ENCODE data around the gene METTL16.

METTL16 gene

GRCh38 chr17:2435181-2435741, 76.4 kb downstream of the METTL16 start:
- no peak for DNase-seq (ENCODE audit: low read depth)
- TF ChIP-seq MAX (IDR thresholded peaks at IDR 0.05; ENCODE audit: low read depth, low read length) (no peak), MYC (IDR thresholded peaks at IDR 0.05; ENCODE audit: low read depth, low read length) (no peak), POLR2A (IDR thresholded peaks at IDR 0.05; ENCODE audit: extremely low read depth, insufficient read length) (no peak), CTCF (IDR thresholded peaks at IDR 0.05; ENCODE audit: low read depth, low read length) (no peak)
- H3K4me3 ChIP-seq (ENCODE audit: low read depth, low read length): no peak overlapping the region

- TF ChIP-seq POLR2A (IDR thresholded peaks at IDR 0.05; ENCODE audit: extremely low read depth, insufficient read length): no peak
- no peak for TF ChIP-seq MYC (IDR thresholded peaks at IDR 0.05; ENCODE audit: low read depth, low read length)
- no peak for TF ChIP-seq MAX (IDR thresholded peaks at IDR 0.05; ENCODE audit: low read depth, low read length)
- no peak for TF ChIP-seq CTCF (IDR thresholded peaks at IDR 0.05; ENCODE audit: low read depth, low read length)
- DNase-seq (ENCODE audit: low read depth): peak; percentile 8
Measured at GRCh38 chr17:2433696-2434095, 78.0 kb downstream of the METTL16 start.

GRCh38 chr17:2427910-2428309, 83.8 kb downstream of the METTL16 start:
- no peak for DNase-seq (ENCODE audit: low read depth)
- TF ChIP-seq MYC (IDR thresholded peaks at IDR 0.05; ENCODE audit: low read depth, low read length) (no peak), POLR2A (IDR thresholded peaks at IDR 0.05; ENCODE audit: extremely low read depth, insufficient read length) (no peak), MAX (IDR thresholded peaks at IDR 0.05; ENCODE audit: low read depth, low read length) (no peak), CTCF (IDR thresholded peaks at IDR 0.05; ENCODE audit: low read depth, low read length) (no peak)
- H3K4me3 ChIP-seq (ENCODE audit: low read depth, low read length): no peak overlapping the region

More at GRCh38 chr17:2433696-2434095, 78.0 kb downstream of the METTL16 start:
- H3K4me3 ChIP-seq (ENCODE audit: low read depth, low read length): no peak overlapping the region

GRCh38 chr17:2427215-2427614, 84.5 kb downstream of the METTL16 start:
- TF ChIP-seq POLR2A (IDR thresholded peaks at IDR 0.05; ENCODE audit: extremely low read depth, insufficient read length) (no peak), MYC (IDR thresholded peaks at IDR 0.05; ENCODE audit: low read depth, low read length) (no peak), MAX (IDR thresholded peaks at IDR 0.05; ENCODE audit: low read depth, low read length) (no peak), CTCF (IDR thresholded peaks at IDR 0.05; ENCODE audit: low read depth, low read length) (no peak)
- H3K4me3 ChIP-seq (ENCODE audit: low read depth, low read length): no peak overlapping the region
- no peak for DNase-seq (ENCODE audit: low read depth)

- no peak overlapping the region for H3K4me3 ChIP-seq (ENCODE audit: low read depth, low read length)
- DNase-seq (ENCODE audit: low read depth): no peak
- TF ChIP-seq MAX (IDR thresholded peaks at IDR 0.05; ENCODE audit: low read depth, low read length) (no peak), POLR2A (IDR thresholded peaks at IDR 0.05; ENCODE audit: extremely low read depth, insufficient read length) (no peak), MYC (IDR thresholded peaks at IDR 0.05; ENCODE audit: low read depth, low read length) (no peak), CTCF (IDR thresholded peaks at IDR 0.05; ENCODE audit: low read depth, low read length) (no peak)
Measured at GRCh38 chr17:2423271-2423670, 88.4 kb downstream of the METTL16 start.

All from NB4 (cell line).